GM18873 (cell line): Measurements from ENCODE around the gene CCDC182.

ENCODE experiments used
- ATAC-seq: cut with Tn5 transposase; IDR thresholded peaks from one replicate; pipeline ENCODE4 v1.9.1; 2021; ENCODE audit warnings: mild to moderate bottlenecking, moderate library complexity, moderate number of reproducible peaks; ENCODE audit not compliant: unreplicated experiment, low FRiP score

The CCDC182 gene

GRCh38 chr17:57732062-57732461 lies 13.0 kb downstream of the CCDC182 start:
- ATAC-seq, result no peak

GRCh38 chr17:57730026-57730701 lies 14.9 kb downstream of the CCDC182 start:
- ATAC-seq, result no peak

- no peak for ATAC-seq
Measured at GRCh38 chr17:57727630-57728175, 17.4 kb downstream of the CCDC182 start.

GRCh38 chr17:57726838-57727237 lies 18.3 kb downstream of the CCDC182 start:
- ATAC-seq, result no peak

- ATAC-seq, result no peak
Measured at GRCh38 chr17:57726213-57726790, 18.8 kb downstream of the CCDC182 start.

GRCh38 chr17:57724729-57725125 lies 20.4 kb downstream of the CCDC182 start:
- ATAC-seq, result no peak

GRCh38 chr17:57724026-57724728 lies 20.9 kb downstream of the CCDC182 start:
- no peak for ATAC-seq

GRCh38 chr17:57723427-57724025 lies 21.6 kb downstream of the CCDC182 start:
- no peak for ATAC-seq

GRCh38 chr17:57722704-57723043 lies 22.4 kb downstream of the CCDC182 start:
- no peak for ATAC-seq

- no peak for ATAC-seq
Measured at GRCh38 chr17:57721967-57722703, 23.0 kb downstream of the CCDC182 start.

GRCh38 chr17:57720386-57721035 lies 24.6 kb downstream of the CCDC182 start:
- ATAC-seq, result no peak

GRCh38 chr17:57718878-57719277 lies 26.2 kb downstream of the CCDC182 start:
- ATAC-seq, result no peak

GRCh38 chr17:57715981-57716380 lies 29.1 kb downstream of the CCDC182 start:
- no peak for ATAC-seq

GRCh38 chr17:57714665-57715180 lies 30.4 kb downstream of the CCDC182 start:
- ATAC-seq, result no peak

GRCh38 chr17:57713140-57713539 lies 32.0 kb downstream of the CCDC182 start:
- ATAC-seq, result no peak

GRCh38 chr17:57708410-57708809 lies 36.7 kb downstream of the CCDC182 start:
- ATAC-seq, result no peak

GRCh38 chr17:57707892-57708291 lies 37.2 kb downstream of the CCDC182 start:
- no peak for ATAC-seq

GRCh38 chr17:57706761-57707160 lies 38.3 kb downstream of the CCDC182 start:
- ATAC-seq, result no peak

- no peak for ATAC-seq
Measured at GRCh38 chr17:57705921-57706695, 39.0 kb downstream of the CCDC182 start.
